H1 (cell line): ENCODE data around the gene CLEC19A. TPM values are rescaled to one million over a fixed set of nuclear protein-coding genes. Genes with fewer than 3 reads are reported as not detected.

Experiments
- CTCF ChIA-PET: fragments of 300-600 bp; sonication (Branson Sonifier 250); formaldehyde crosslinking; loops from one replicate; lab custom pipeline; 2021; ENCODE audit not compliant: partially characterized antibody; lab: Charles Lee
- POLR2A ChIA-PET: fragments of 300-600 bp; sonication (Branson Sonifier 250); formaldehyde crosslinking; loops from one replicate; lab custom pipeline; 2021; ENCODE audit warnings: inconsistent platforms; ENCODE audit not compliant: partially characterized antibody; lab: Charles Lee
- DNase-seq, 2 experiments: peaks; one replicate each; pipeline versions ENCODE4 v3.0.0 to v3.0.0-alpha.2; 2010 to 2022; ENCODE audit warnings: low spot score in 2 of 2, low read depth in 1 of 2, mixed read lengths in 1 of 2
- FAIRE-seq: peaks from 2 replicates; lab custom pipeline; 2011; peaks lifted over from hg19 to GRCh38; lab: Jason Lieb, UNC
- H2AFZ ChIP-seq: 2 replicates; pipeline ENCODE4 v1.8.1; 2012; ENCODE audit warnings: low read length, inconsistent platforms
- H2AK5ac ChIP-seq: 2 replicates; pipeline ENCODE4 v1.6.1; 2013; ENCODE audit warnings: low read depth, low read length
- H2BK120ac ChIP-seq: replicated peaks from 2 replicates; pipeline ENCODE3; 2013; ENCODE audit warnings: low read depth, low read length, inconsistent platforms
- H2BK12ac ChIP-seq: 2 replicates; pipeline ENCODE4 v1.6.1; 2013; ENCODE audit warnings: low read depth, low read length
- H2BK15ac ChIP-seq: 2 replicates; pipeline ENCODE4 v1.6.1; 2013; ENCODE audit warnings: low read length
- H2BK20ac ChIP-seq: 2 replicates; pipeline ENCODE4 v1.6.1; 2013; ENCODE audit warnings: low read length
- H2BK5ac ChIP-seq: 2 replicates; pipeline ENCODE4 v1.6.1; 2013; ENCODE audit warnings: low read depth, low read length
- H3K14ac ChIP-seq: 2 replicates; pipeline ENCODE4 v1.6.1; 2013; ENCODE audit warnings: inconsistent platforms; ENCODE audit not compliant: insufficient read length
- H3K18ac ChIP-seq: 2 replicates; pipeline ENCODE4 v1.6.1; 2013; ENCODE audit warnings: low read length; ENCODE audit errors: extremely low read depth
- H3K23ac ChIP-seq: 2 replicates; pipeline ENCODE4 v1.6.1; 2013; ENCODE audit warnings: inconsistent platforms; ENCODE audit not compliant: insufficient read length
- H3K23me2 ChIP-seq: 2 replicates; pipeline ENCODE4 v1.6.1; 2013; ENCODE audit warnings: low read depth, low read length
- H3K27ac ChIP-seq: 2 replicates; pipeline ENCODE4 v1.6.1; 2011; ENCODE audit warnings: low read depth, low read length, inconsistent platforms
- H3K27me3 ChIP-seq, 4 experiments: replicated peaks in 1 of 4; 1 replicate in 1 of 4; 2 replicates in 3 of 4; pipeline versions ENCODE4 v1.6.1 to v1.8.1; 2011 to 2013; ENCODE audit warnings: low read length in 3 of 4, mild to moderate bottlenecking in 3 of 4, inconsistent platforms in 2 of 4, mixed read lengths in 2 of 4, moderate library complexity in 1 of 4; ENCODE audit not compliant: control insufficient read depth in 3 of 4, insufficient read depth in 3 of 4; ENCODE audit errors: extremely low read depth in 1 of 4
- H3K36me3 ChIP-seq, 4 experiments: 2 replicates each; pipeline versions ENCODE4 v1.6.1 to v1.8.1; 2011 to 2013; ENCODE audit warnings: mild to moderate bottlenecking in 4 of 4, low read length in 3 of 4, moderate library complexity in 2 of 4, control low read depth in 1 of 4, inconsistent platforms in 1 of 4; ENCODE audit not compliant: insufficient read depth in 4 of 4, control insufficient read depth in 2 of 4
- H3K4ac ChIP-seq: replicated peaks from 2 replicates; pipeline ENCODE3; 2013; ENCODE audit warnings: low read length, low read depth, mixed read lengths, inconsistent platforms; ENCODE audit not compliant: insufficient read length
- H3K4me1 ChIP-seq, 4 experiments: replicated peaks in 1 of 4; 1 replicate in 1 of 4; 2 replicates in 3 of 4; pipeline versions ENCODE4 v1.6.1 to v1.8.1; 2011 to 2013; ENCODE audit warnings: low read length in 3 of 4, inconsistent platforms in 2 of 4, mixed read lengths in 1 of 4; ENCODE audit not compliant: insufficient read depth in 4 of 4, control insufficient read depth in 3 of 4
- H3K4me2 ChIP-seq, 2 experiments: 2 replicates each; pipeline versions ENCODE4 v1.6.1 to v1.8.1; 2011 to 2013; ENCODE audit warnings: low read depth in 2 of 2, low read length in 2 of 2, control low read depth in 1 of 2, inconsistent platforms in 1 of 2, mild to moderate bottlenecking in 1 of 2; ENCODE audit not compliant: insufficient read depth in 1 of 2
- H3K4me3 ChIP-seq, 4 experiments: fragments of 200-600, 300-600 bp in 1 of 4; sonication (generic), shearing (Covaris generic), sonication (Bioruptor Twin) in 1 of 4; 2 replicates each; pipeline versions ENCODE4 v1.5.1 to v1.8.1; 2011 to 2016; ENCODE audit warnings: low read length in 4 of 4, low read depth in 3 of 4, control low read depth in 2 of 4, inconsistent platforms in 2 of 4, mild to moderate bottlenecking in 2 of 4, mixed read lengths in 1 of 4, moderate library complexity in 1 of 4; ENCODE audit not compliant: insufficient read depth in 2 of 4; ENCODE audit errors: extremely low read depth in 1 of 4
- H3K56ac ChIP-seq: replicated peaks from 2 replicates; pipeline ENCODE3; 2013; ENCODE audit warnings: low read depth, mild to moderate bottlenecking, mixed read lengths, low read length, inconsistent platforms; ENCODE audit not compliant: insufficient read length
- H3K79me1 ChIP-seq: 2 replicates; pipeline ENCODE4 v1.6.1; 2013; ENCODE audit warnings: low read depth, low read length, control low read depth
- H3K79me2 ChIP-seq, 2 experiments: 2 replicates each; pipeline versions ENCODE4 v1.6.1 to v1.8.1; 2012 to 2013; ENCODE audit warnings: low read length in 2 of 2, mild to moderate bottlenecking in 2 of 2, inconsistent platforms in 1 of 2; ENCODE audit not compliant: insufficient read depth in 2 of 2, control insufficient read depth in 1 of 2
- H3K9ac ChIP-seq, 4 experiments: replicated peaks in 1 of 4; 1 replicate in 1 of 4; 2 replicates in 3 of 4; pipeline versions ENCODE4 v1.6.1 to v1.8.1; 2011 to 2013; ENCODE audit warnings: low read depth in 3 of 4, low read length in 3 of 4, control low read depth in 2 of 4, mild to moderate bottlenecking in 2 of 4, moderate library complexity in 2 of 4, inconsistent platforms in 1 of 4; ENCODE audit errors: extremely low read depth in 1 of 4
- H3K9me3 ChIP-seq, 2 experiments: 2 replicates each; pipeline versions ENCODE4 v1.6.1 to v1.8.1; 2012 to 2013; ENCODE audit warnings: mild to moderate bottlenecking in 2 of 2, moderate library complexity in 2 of 2, control low read depth in 1 of 2, inconsistent platforms in 1 of 2, low read depth in 1 of 2, low read length in 1 of 2, mixed read lengths in 1 of 2; ENCODE audit not compliant: insufficient read depth in 2 of 2
- H4K20me1 ChIP-seq, 2 experiments: replicated peaks in 1 of 2; 2 replicates each; pipeline versions ENCODE3 to v1.8.1; 2011 to 2013; ENCODE audit warnings: inconsistent platforms in 2 of 2, low read length in 2 of 2, mild to moderate bottlenecking in 1 of 2; ENCODE audit not compliant: insufficient read depth in 2 of 2, control insufficient read depth in 1 of 2
- H4K5ac ChIP-seq: 2 replicates; pipeline ENCODE4 v1.6.1; 2013; ENCODE audit warnings: low read length, low read depth, mixed read lengths, inconsistent platforms; ENCODE audit not compliant: insufficient read length
- H4K8ac ChIP-seq: 2 replicates; pipeline ENCODE4 v1.8.0; 2013; ENCODE audit warnings: mild to moderate bottlenecking, moderate library complexity, low read length, inconsistent platforms; ENCODE audit not compliant: insufficient read depth; ENCODE audit errors: extremely low read depth
- H4K91ac ChIP-seq: replicated peaks from 2 replicates; pipeline ENCODE3; 2013; ENCODE audit warnings: low read length, mixed read lengths, inconsistent platforms; ENCODE audit not compliant: insufficient read length
- CHD1 ChIP-seq: IDR thresholded peaks from 2 replicates; pipeline ENCODE4 v1.6.1; 2012; ENCODE audit warnings: low read depth, low read length, improper control_type of control experiment
- EP300 ChIP-seq, 2 experiments: IDR thresholded peaks; 1 replicate in 1 of 2; 2 replicates in 1 of 2; pipeline ENCODE4 v1.6.1; 2011 to 2012; ENCODE audit warnings: low read depth in 2 of 2, low read length in 2 of 2, mild to moderate bottlenecking in 2 of 2, borderline replicate concordance in 1 of 2, inconsistent platforms in 1 of 2, moderate library complexity in 1 of 2
- GABPA ChIP-seq: IDR thresholded peaks from 2 replicates; pipeline ENCODE4 v1.6.1; 2011; ENCODE audit warnings: mild to moderate bottlenecking, low read length, moderate library complexity, borderline replicate concordance; ENCODE audit not compliant: insufficient read depth
- GTF2F1 ChIP-seq: IDR thresholded peaks from 2 replicates; pipeline ENCODE4 v1.6.1; 2012; ENCODE audit warnings: low read depth, low read length, improper control_type of control experiment, borderline replicate concordance
- KDM4A ChIP-seq: IDR thresholded peaks from one replicate; pipeline ENCODE4 v1.7.1; 2012; ENCODE audit warnings: low read depth, mild to moderate bottlenecking, moderate library complexity, low read length, inconsistent platforms; ENCODE audit not compliant: severe bottlenecking
- TCF12 ChIP-seq: IDR thresholded peaks from 2 replicates; pipeline ENCODE4 v1.6.1; 2011; ENCODE audit warnings: low read depth, mild to moderate bottlenecking, low read length
- WGBS, 2 experiments: shearing (Covaris generic) in 1 of 2; methylation state at CpG; one replicate each; pipeline versions ENCODE4 v1.1.6 to v1.1.7; 2013 to 2015; ENCODE audit warnings: low lambda C conversion rate in 2 of 2, mixed read lengths in 2 of 2, inconsistent platforms in 1 of 2, low coverage in 1 of 2, missing lambda C conversion rate in 1 of 2; ENCODE audit not compliant: insufficient replicate concordance in 2 of 2, insufficient coverage in 1 of 2, insufficient read length in 1 of 2; ENCODE audit errors: extremely low coverage in 1 of 2, missing lambda C conversion rate in 1 of 2; 5-methylcytosine and 5-hydroxymethylcytosine counted together
- polyA plus RNA-seq, 7 experiments: library from polyadenylated mRNA; depleted of rRNA in 3 of 7; stranded (reverse) in 5 of 7; unstranded in 2 of 7; fragments of >200 nt in 5 of 7; fragments of 200-250 nt in 2 of 7; gene quantifications; 1 replicate in 5 of 7; 2 replicates in 1 of 7; 4 replicates in 1 of 7; pipeline versions ENCODE4 v1.2.1 to v1.2.3, GENCODE V29; 2011 to 2013; ENCODE audit warnings: missing spikeins in 2 of 7, mixed read lengths in 2 of 7
- total RNA-seq: library from RNA; stranded (reverse); fragmentation: NEBNext Ultra II Directional; extraction: Animal tissue kit (Norgen Biotek cat#: 25700); gene quantifications from 2 replicates; pipeline ENCODE4 v1.2.1, GENCODE V29; 2021

Gene CLEC19A
- total and polyA plus RNA-seq, 2 of the 8 experiments (the other 6 are each of a cell fraction or from before 2014, with no cell fraction given) = 0.35 to 0.88 TPM

DNA sequence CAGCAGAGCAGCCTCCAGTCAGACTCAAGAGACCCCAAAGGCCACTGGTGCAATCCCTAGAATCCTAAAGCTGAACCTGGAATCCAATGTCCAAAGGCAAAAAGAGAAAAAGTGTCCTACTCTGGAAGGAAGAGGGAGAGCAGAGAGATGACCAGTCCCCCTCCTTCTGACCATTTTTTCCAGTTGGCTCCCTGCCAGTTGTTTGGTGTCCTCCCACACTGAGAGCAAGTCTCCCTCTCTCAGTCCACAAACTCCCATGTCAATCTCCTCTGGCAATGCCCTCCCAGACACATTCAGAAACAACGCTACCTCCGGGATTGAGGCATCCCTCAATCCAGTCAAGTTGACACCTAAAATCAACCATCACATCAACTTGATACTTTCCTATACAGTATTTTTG is 4.3 kb upstream of the CLEC19A start:
- POLR2A ChIA-PET = no interaction called here

More for the DNA sequence above, 4.3 kb upstream of the CLEC19A start:
- no peak overlapping the region for H3K4me2 ChIP-seq
- no peak overlapping the region for H3K4me3 ChIP-seq
- H3K27me3 ChIP-seq = no peaks in the 10 kb centered on the region
- H2AFZ ChIP-seq = no peak overlapping the region
- no peak overlapping the region for H4K8ac ChIP-seq
- H2BK15ac ChIP-seq = no peak overlapping the region
- H3K23ac ChIP-seq = no peak overlapping the region
- WGBS, 2 experiments = 94% methylated on average over 2 of the region's 2 CpGs; no CpG with 5 or more reads in 1 of the 2 experiments
- no peak overlapping the region for H3K4ac ChIP-seq
- 0 out of 2 replicates have a peak overlapping the region, but pooled peaks have one; percentile 48 for H2BK20ac ChIP-seq
- H3K9ac ChIP-seq = no peak overlapping the region
- no peaks in the 10 kb centered on the region for H3K9me3 ChIP-seq
- no peak overlapping the region for H4K5ac ChIP-seq
- 0 out of 2 replicates have a peak overlapping the region, but pooled peaks have one; percentile 54 for H2AK5ac ChIP-seq
- no peaks in the 10 kb centered on the region for H3K4me1 ChIP-seq
- H4K91ac ChIP-seq = no peak overlapping the region
- no peaks in the 10 kb centered on the region for H3K23me2 ChIP-seq
- TF ChIP-seq GTF2F1 (no peak), TCF12 (no peak), GABPA (no peak), EP300 (IDR thresholded peaks at IDR 0.05; ENCODE audit: borderline replicate concordance in 1 of 2, low read depth in 2 of 2, low read length in 2 of 2) (no peak), CHD1 (no peak), KDM4A (no peak)
- H3K14ac ChIP-seq = no peak overlapping the region
- no peaks in the 10 kb centered on the region for H3K79me2 ChIP-seq
- H3K56ac ChIP-seq = no peak overlapping the region
- no peak overlapping the region for H2BK120ac ChIP-seq
- H3K27ac ChIP-seq = no peak overlapping the region
- H2BK5ac ChIP-seq = no peak overlapping the region
- no peak for FAIRE-seq
- H3K79me1 ChIP-seq = no peaks in the 10 kb centered on the region
- CTCF ChIA-PET = interaction anchor here (0.7 kb wide), 3 partner anchors 24 to 75 kb away, joined by 3 to 5 read pairs (median 4); no protein-coding TSS in a partner anchor
- no peak overlapping the region for H2BK12ac ChIP-seq
- DNase-seq = no peak
- H4K20me1 ChIP-seq = peaks cover 0 to 1% of the 10 kb centered on the region in 2 experiments
- no peak overlapping the region; the same call in 1 of the 2 replicates for H3K18ac ChIP-seq
- H3K36me3 ChIP-seq = no peaks in the 10 kb centered on the region
